NCI-H2029 (cell line): ENCODE data around the gene TEDDM1.

Experiments used
- DNase-seq: peaks from one replicate; lab custom pipeline; 2025; lab: John Stamatoyannopoulos, UW

TEDDM1 gene

DNA sequence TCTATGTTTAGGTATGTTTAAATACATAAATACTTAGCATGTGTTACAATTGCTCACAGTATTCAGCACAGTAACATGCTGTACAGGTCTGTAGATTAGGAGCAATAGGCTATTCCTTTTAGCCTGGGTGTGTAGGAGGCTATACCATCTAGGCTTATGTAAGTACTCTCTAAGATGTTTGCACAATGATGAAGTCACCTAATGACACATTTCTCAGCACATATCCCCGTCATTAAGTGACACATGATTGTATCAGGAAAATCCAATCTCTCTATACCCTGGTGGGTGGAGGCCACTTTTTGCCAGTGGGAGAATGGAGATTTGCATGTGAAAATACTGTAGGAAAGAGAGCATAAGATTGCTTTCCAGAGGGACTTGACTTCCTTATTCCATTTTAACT is 5.5 kb upstream of the TEDDM1 start:
- no peak for DNase-seq

DNA sequence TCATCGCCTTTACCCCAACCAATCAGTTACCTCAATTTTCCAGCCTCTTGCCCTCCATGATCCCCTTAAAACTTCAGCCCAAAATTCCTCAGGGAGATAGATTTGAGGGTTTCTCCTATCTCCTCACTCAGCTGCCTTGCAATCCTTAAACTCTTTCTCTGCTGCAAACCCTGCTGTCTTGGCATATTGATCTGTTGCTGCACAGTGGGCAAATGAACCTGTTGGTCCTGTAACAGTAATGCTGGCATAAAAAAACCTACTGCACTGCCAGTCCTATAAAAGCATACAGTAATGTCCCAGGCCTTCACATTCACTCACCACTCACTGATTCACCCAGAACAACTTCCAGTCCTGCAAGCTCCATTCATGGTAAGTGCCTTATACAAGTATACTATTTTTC is 5.1 kb upstream of the TEDDM1 start:
- DNase-seq, result no peak

DNA sequence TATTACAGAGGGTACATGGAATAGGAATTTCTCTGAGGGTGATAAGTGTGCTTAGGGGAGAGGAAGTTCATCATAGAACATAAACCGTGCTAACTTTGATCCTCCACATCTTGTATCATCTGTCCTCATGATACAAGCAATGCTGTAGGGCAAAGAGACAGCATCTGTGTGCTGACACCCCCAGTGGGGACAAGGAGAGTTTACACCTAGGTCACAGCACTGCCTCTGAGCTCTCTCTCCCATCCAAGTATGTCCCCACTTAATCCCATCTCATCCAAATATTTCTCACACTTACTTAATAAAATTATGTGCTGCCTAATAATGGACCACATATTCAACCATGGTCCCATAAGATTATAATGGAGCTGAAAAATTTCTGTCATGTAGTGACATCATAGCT is 4.3 kb upstream of the TEDDM1 start:
- no peak for DNase-seq

DNA sequence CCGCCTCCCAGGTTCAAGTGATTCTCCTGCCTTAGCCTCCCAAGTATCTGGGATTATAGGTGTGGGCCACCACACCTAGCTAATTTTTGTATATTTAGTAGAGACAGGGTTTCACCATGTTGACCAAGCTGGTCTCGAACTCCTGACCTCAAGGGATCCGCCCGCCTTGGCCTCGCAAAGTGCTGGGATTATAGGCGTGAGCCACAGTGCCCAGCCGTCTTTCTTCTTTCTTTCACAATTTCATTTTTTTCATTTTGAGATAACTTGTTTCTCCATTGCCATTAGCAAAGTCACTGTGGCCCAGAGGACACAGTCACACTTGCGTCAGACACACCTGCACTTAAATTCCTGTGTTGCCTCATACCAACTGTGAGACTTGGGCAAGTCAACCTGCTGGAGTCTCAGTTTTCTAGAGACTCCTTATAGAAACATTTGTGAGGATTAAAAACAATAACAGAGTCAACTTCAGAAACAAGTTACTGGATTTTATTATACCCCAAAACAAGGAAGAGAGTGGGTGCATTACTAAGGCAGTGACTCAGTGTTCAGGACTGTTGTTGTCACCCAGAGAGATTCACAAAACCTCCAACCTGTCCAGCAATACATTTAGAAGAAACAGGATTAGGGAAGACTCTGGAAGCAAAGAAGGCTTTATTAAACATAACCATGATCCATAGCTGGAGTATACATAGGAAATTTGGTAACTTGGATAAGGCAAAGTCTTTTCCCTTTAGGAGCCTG is 2.6 kb downstream of the TEDDM1 start:
- DNase-seq, result no peak

DNA sequence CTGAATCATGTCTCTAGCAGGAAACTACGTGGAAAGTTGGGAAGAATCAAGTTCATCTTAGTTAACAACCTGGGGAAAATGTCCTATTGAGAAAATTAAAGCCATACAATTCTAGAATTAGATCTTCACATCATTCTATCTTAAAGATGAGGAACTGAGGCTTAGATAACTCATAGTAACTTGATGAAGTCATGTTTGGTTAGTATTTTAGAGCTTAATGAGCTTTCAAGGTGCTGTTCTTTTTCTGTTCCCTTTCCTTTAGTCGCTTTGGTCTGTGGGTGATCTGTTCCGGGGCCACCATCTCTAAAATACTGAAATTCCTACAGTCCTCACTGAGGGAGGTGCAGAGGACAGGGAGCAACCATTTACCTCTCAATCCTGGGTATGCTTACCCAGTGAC is 4.6 kb downstream of the TEDDM1 start:
- no peak for DNase-seq

DNA sequence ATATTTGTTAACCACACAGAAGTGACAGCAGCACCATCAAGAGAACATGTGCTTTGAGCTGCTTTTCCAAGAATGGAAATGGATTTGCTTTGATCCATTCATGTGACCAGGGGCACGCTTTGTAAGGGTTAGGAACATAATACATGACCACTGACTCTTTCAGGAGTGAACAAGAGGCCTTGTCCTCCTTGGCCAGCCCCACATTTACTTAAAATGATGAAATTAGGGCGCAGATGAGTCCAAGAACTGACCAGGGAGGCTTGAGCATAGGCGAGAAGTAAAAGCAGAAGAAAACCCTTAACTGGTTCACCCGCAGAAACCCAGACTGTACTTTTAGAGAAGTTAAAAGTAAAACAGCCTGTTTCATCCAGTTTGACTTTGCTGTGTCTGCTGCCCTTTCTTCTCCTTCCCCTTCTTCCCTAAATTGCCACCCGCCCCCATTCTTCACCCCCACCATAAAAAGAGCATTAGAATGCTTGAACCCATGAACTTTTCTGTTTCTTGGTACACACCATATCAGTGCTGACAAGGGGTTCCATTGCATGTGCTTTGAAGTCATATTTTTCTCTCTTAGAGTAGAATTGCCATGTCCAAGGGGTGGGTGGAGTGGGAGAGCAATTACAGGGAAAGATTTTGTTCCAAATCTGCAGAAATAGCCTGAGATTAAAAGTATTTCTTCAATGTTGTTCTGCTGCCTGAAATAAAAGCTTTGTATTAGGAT is 6.3 kb downstream of the TEDDM1 start:
- DNase-seq, result no peak

DNA sequence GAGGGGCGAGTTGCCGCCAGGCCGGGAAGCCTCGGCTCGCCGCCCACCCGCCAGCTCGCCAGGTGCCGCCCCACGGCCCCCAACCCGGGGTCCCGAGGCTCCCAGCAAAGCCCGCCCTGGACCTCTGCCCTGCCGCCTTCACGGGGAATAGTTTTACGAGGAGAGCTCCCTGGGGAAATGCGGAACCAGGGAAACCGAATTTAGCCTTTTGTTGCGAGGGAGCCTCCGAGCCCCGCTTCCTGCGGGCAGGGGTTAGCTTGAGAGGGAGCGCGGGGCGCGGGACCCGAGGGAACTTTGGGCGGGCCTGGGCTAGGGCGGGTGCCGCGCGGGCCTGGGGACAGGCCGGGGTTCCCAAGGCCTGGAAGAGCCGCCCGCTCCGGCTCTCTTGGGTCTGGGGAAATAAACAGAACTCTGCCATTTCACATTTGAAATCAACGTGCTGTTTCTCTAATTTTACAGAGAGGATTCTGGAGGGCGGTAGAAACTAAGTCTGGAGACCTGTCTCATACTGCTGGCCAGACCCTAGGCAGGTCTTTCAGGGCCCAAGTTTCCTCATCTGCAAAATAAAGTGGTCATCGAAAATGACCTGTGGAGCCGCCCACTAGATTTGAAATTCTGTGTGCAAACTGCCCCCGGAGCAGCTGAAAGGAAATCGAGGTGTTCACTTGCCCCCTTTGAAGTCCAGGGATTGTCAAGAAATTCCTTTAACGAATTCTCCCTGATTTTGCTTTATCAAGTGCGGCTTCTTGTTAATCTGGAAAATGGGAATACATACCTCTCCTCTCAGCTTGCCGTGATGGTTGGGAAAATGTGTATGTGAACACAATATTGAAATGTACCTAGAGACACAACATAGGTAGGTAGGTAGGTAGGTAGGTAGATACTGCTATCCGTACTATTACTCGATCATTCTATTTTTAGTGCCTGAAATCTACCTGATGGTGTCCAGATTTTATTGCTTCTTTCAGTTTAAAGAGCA is 8.1 kb downstream of the TEDDM1 start:
- no peak for DNase-seq

DNA sequence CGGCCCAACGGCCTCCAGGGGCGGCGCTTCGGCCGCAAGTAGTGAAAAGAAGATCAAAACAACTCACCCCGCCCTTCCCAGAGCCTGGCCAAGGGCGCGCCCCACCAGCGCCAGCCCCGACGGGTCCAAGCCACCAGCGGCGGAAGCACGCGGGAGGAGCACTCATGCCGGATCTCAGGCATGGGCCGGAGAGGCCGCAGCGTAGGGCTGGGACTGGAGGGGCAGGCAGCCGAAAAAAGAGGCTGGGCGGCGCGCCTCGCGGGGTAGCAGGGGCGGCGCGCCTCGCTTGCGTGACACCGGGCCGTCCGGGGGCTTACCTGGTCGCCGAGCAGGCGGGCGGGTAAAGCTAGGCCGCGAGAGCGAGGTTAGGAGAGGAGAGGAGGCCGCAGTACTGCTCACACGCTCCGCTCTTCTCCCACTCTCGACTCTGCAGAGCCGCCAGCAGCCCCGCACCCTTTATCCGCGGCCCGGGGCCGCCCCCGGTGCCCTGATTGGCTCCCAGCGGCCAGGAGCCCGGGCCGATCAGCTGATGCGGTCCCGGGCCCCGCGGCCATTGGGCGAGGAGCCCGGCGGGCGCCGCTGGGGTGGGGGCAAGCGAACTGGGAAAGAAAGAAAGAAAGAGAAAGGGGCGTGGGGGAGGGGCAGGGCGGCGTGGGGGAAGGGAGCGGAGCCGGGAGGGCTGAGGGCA is 9.0 kb downstream of the TEDDM1 start, which contains the start of gene GLUL:
TSS of gene GLUL (minus strand) at position 429 of the 688 bp plus-strand sequence. CDS start 3,053 bp downstream, outside the sequence.
- peak; percentile 68 for DNase-seq

DNA sequence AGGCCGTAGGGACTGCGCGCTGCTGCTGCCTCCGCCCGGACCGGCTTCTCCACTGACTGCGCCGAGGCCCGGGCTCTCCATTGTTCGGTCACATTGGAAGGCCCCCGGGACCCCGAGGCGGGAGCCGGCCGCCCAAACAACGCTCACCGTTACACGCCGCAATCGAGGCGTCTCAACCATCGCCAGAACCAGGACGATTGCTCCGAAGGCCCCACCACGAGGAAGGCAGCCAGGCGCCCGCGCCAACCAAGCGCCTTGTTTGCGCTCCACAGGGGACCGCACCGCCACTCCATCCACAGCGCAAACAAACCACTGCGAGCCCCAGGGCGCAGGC is 9.5 kb downstream of the TEDDM1 start:
- no peak for DNase-seq

DNA sequence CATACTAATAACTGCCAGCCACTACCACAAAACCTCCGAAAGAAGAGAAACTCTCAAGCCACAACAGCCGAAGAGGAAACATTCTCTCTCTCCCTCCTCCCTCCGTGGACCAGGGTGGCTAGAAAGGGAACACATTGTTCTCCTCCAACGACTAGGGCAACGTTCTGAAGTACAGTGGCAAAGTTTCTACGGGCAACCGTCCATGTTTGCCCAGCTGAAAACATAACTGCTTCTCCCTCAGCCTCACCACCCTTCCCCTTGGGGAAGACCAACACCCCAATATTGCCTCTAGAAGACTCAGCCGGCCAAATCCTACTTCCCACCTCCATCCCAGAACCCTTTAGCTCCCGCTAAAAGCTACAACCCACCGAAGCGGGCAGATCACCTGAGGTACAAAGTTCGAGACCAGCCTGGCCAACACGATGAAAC is 10.8 kb downstream of the TEDDM1 start:
- no peak for DNase-seq

DNA sequence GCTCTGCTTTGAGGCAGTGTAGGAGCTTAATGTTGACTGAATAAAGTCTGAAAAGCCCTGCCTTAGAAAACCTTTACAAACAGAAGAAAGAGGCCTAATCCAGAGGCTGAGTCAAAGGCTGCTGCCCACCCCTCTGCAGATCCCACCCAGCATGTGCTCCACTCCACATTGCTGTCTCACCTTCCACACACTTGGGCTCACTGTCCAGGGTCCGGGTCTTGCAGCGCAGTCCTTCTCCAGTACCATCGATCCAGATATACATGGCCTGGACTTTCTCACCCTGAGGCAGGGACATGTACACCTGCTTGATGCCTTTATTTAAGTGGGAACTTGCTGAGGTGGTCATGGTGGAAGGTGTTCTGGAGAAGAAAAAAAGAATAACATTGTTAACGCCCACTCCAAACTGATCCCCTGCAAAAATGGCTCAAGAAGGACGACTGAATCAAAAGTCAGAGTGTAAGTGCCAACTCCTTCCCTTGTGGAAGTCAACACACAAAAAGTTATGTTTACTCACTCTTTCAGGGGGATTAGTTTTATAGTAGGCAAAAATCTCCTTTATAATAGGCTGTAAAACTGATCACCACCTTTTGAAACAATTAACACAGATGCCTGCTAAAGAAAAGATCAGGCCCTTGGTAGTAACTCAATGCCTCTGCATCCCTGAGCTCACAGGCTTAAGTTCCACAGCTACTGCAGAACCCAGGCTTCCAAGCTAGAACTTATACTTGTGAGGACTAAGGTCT is 11.9 kb downstream of the TEDDM1 start:
- no peak for DNase-seq

DNA sequence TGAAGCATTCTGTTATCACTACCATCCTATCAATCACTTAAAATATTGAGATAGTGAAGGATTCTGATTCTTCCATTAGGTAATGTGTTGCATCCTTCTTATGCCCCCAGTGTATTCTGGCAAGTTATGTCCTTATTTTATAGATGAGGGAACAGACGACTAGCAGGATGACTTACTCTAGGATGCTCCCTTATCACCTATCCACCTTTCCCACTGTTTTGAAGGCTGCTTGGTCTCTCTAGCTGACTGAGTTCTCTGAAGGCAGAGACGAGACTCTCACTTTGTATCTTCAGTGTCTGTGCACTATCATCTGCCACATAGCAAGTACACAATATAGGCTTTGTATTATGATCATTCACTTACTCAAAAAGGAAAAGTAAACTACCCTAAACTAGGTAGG is 12.9 kb downstream of the TEDDM1 start:
- DNase-seq, result no peak

DNA sequence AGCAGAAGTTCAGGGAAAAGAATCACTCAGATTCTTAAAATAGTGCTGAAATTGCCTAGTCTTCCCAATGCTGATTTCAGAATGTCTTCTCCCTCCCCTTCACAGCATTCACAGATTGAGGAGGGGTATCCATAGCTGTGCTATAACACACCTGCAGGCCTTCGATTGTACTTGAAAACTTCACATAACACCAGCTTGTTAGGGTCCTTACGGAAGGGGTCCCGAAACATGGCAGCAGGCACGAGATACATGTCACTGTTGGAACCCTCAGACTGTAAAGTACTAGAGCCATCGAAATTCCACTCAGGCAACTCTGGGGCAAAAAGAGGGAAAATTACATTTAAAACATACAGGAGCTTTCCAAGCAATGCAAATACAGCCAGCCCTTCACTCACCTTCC is 13.5 kb downstream of the TEDDM1 start:
- DNase-seq, result no peak

DNA sequence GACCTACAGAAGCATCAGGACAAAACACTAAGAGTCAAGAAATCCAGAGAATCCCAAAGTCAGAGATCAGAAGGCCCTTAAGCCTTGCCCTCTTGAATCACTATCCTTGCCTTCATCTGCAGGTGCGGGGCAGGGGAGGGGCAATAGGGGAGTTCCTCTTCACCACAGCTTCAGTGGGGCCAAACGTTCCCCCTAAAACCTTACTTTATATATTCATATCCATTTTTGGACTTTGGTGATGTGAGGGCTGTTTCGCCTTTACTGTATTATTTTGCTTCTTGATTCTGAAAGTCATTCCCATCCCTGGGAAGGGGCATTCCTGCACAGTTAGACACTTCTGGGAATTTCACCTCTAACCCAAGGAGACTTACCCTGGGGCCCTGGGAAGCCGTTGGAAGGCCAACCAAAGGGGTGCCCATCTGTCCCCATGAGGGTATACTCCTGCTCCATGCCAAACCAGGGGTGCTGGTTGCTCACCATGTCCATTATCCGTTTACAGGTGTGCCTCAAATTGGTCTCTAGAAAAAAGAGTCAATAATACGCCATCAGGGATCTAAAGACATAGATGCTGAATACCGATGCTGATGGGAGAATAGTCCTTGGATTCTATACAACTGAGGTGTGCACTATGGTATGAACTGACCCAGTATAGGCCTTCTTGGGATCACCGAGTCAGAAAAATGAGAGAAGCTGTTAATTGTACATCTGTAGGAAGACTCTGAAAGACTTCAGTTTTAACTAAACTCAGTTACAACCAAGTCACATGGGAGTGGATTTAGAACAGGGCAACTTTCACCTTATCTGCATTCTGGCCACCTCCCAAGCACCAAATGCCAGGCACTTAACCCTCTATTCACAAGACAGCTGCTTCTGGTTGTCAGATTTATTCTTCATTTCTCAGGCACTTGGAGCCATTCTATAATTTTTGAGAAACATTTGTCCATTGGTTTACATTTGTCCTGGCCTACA is 14.3 kb downstream of the TEDDM1 start:
- no peak for DNase-seq

DNA sequence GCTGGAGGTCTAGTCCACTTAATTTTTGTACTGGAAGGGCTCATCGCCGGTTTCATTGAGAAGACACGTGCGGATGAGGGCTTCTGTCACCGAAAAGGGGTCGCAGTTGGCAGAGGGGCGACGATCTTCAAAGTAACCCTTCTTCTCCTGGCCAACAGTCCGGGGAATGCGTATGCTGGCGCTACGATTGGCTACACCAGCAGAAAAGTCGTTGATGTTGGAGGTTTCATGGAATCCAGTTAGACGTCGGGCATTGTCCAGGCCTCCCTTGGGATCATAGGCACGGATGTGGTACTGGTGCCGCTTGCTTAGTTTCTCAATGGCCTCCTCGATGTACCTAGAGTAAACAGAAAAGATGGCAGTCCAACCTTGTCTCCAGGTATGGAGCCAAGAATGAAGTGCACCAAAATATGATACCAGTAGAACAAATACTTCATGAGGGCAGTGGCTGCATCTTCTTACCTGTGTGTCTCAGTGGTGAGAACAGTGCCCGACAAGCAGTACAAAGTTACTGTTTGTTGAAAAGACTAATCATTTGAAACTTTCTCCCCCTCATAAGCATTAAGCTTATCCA is 16.0 kb downstream of the TEDDM1 start:
- DNase-seq, result peak; percentile 75

DNA sequence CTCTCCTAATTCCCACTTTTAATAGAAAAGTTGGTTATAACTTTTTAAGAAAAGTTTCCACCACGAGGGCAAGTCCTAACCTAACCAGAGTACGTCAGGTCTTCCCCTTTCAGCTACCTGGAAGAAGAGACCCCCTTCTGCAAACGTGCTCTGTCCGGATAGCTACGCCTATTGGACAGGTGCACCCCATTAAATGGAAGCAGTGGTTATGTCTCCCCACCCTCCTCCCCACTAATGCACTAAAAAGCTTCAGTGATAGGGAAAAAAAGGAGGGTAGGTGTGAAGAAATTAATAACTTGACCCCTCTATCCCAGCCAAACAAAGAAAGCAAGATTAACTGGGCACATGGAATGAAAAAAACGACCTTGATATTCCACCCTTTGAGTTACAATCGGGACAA is 16.5 kb downstream of the TEDDM1 start:
- no peak for DNase-seq

DNA sequence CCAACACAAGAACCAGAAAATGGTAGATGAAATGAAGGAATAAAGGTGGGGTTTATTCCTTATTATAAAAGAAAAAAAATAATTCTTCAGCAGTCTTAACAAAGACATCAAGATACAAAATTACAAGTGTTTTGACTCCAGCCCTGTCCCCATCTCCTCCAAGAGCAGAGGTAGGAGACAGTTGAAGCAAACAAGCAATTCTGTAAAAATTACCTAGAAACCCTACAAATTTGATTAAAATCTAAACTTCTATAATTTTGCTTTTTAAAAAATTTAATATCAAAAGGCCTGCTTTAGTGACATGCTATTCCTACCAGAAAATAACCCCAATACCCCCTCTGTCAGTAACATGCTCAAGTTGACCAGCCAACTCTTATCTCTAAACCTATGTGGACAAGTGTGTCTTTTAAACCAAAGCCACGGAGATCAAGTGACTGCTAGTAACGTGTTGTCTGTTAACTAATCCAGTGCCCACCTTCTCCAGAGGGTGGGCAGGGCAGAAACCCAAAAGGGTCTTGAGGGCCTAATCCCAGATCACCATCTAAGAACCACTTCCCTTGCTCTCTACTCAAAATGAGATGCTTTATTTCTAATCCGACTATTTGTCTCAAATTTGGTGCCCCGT is 17.3 kb downstream of the TEDDM1 start:
- no peak for DNase-seq

DNA sequence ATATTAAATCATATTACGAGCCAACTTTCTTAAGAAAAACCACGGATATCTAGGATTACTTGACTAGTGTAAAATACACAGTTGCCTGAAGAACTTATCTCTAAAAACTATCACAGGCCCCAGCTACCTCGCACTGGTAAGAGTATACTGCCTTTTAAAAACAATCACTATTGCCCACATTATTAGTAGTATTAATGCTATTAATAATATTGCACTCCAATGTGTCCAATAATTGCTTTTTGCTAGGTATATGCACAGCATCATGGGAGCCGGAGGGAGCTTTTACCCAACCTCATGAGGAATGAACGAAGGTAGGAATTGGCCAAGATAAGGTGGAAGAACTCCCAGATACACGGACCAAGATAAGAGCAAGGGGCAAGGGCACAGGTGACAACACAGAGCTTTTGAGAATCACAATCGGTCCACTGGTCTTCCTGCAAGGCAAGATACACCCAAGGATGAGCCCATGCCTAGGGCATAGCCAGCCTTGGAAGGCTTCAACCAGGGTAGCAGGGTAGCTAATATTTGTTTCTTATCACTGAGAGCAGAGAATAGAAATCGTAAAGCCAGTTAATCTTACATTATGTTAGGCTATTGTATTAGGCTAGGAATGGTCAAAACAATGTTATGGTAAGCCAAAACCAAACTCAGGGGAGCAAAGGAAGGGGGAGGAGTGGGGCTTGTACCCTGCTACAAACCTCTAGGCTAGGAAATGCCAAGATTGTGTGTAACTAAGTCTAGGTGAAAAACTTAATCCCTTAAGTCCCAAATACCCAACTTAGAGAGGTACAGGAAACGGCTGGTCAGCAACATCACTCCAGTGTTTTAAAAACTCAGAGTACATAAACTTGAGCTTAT is 18.3 kb downstream of the TEDDM1 start:
- no peak for DNase-seq
